ENCODE results near the gene LSS. TPM values are rescaled to one million over a fixed set of nuclear protein-coding genes. Genes with fewer than 3 reads are reported as not detected.

LSS gene
- total and polyA plus RNA-seq, 2 of the 4 experiments (the other 2 are of a cell fraction) = 43.4 to 58.1 TPM

GRCh38 chr21:46215436-46216131 is 13.0 kb downstream of the LSS start:
- H4K8ac ChIP-seq (ENCODE audit: low read depth in 2 of 2, low read length in 2 of 2) = no peak overlapping the region
- ATAC-seq (ENCODE audit: low read depth) = no peak

More at GRCh38 chr21:46215436-46216131, 13.0 kb downstream of the LSS start:
- Histone ChIP-seq H2BK20ac (ENCODE audit: low read depth, low read length) (no peak overlapping the region), H3K27me3 (ENCODE audit: control insufficient read depth, insufficient read depth, low read length) (no peaks in the 10 kb centered on the region), H3K23ac (ENCODE audit: low read depth, low read length) (no peak overlapping the region), H3K4me3 (ENCODE audit: insufficient read depth, low read depth, low read length) (no peak overlapping the region), H4K5ac (ENCODE audit: low read depth, low read length) (no peak overlapping the region), H2BK5ac (ENCODE audit: low read depth, low read length, poor library complexity, severe bottlenecking) (no peak overlapping the region), H2AK9ac (replicated peaks; ENCODE audit: low read depth, low read length, poor library complexity) (no peak overlapping the region), H3K56ac (ENCODE audit: extremely low read depth, insufficient read depth, low read length) (no peak overlapping the region), H4K91ac (ENCODE audit: insufficient read depth, low read depth, low read length) (no peak overlapping the region), H3K79me1 (ENCODE audit: low read depth in 1 of 2, low read length in 2 of 2) (peaks cover 8 to 14% of the 10 kb centered on the region in 2 experiments; a peak in 3 of 4 replicates), H3K9me1 (ENCODE audit: insufficient read depth, low read length) (0 out of 2 replicates have a peak, but pooled peaks cover 4% of the 10 kb centered on the region), H3K18ac (ENCODE audit: low read depth, low read length) (no peak overlapping the region), H2AFZ (replicated peaks; ENCODE audit: low read length, poor library complexity) (no peak overlapping the region), H2AK5ac (ENCODE audit: low read depth, low read length) (no peak overlapping the region), H3K9me3 (ENCODE audit: control insufficient read depth, insufficient read depth, low read length) (no peaks in the 10 kb centered on the region), H2BK120ac (ENCODE audit: low read depth, low read length) (no peak overlapping the region), H3K36me3 (ENCODE audit: control insufficient read depth, insufficient read depth, low read length) (peaks cover 40% of the 10 kb centered on the region), H3K27ac (ENCODE audit: insufficient read depth, low read length) (no peak overlapping the region), H4K20me1 (ENCODE audit: insufficient read depth, low read length) (peaks cover 12% of the 10 kb centered on the region), H3K4ac (ENCODE audit: low read depth, low read length) (no peak overlapping the region), H3K4me1 (ENCODE audit: control insufficient read depth, insufficient read depth, low read length) (no peaks in the 10 kb centered on the region), H3K9ac (ENCODE audit: low read depth, low read length) (no peak overlapping the region), H3K4me2 (ENCODE audit: low read depth, low read length) (no peak overlapping the region), H3K14ac (replicated peaks; ENCODE audit: low read depth, low read length) (no peak overlapping the region), H2BK15ac (ENCODE audit: low read depth, low read length) (no peak overlapping the region)
- dilution Hi-C loops (cut with HindIII; ENCODE audit: low sequenced_read_pairs, unreplicated experiment) (no loop called here), in situ Hi-C loops (cut with MboI; ENCODE audit: low sequenced_read_pairs) (no loop called here), intact Hi-C loops (cut with micrococcal nuclease) (no loop called here)
- no peak for DNase-seq
- TF ChIP-seq RCOR1 (IDR thresholded peaks at IDR 0.05; ENCODE audit: insufficient replicate concordance, low read length) (no peak), CTCF (conservative IDR thresholded peaks at IDR 0.05; ENCODE audit: low read depth, low read length) (no peak), FOS (IDR thresholded peaks at IDR 0.05; ENCODE audit: low read depth, low read length) (no peak), ELK1 (IDR thresholded peaks at IDR 0.05; ENCODE audit: borderline replicate concordance, low read depth, low read length) (no peak), SMC3 (IDR thresholded peaks at IDR 0.05; ENCODE audit: low read depth, low read length) (no peak), POLR2A (IDR thresholded peaks at IDR 0.05; ENCODE audit: low read depth, low read length) (no peak), MAZ (IDR thresholded peaks at IDR 0.05; ENCODE audit: borderline replicate concordance, low read depth, low read length) (no peak), RFX5 (IDR thresholded peaks at IDR 0.05; ENCODE audit: low read depth, low read length) (no peak), RAD21 (IDR thresholded peaks at IDR 0.05; ENCODE audit: low read length) (no peak), MAFK (IDR thresholded peaks at IDR 0.05; ENCODE audit: low read depth, low read length) (no peak), CEBPB (IDR thresholded peaks at IDR 0.05; ENCODE audit: low read depth, low read length) (no peak), USF2 (IDR thresholded peaks at IDR 0.05; ENCODE audit: low read depth, low read length) (no peak)
- BruUV-seq (replicated peaks) = no TSS peak
- WGBS, 2 experiments (ENCODE audit: extremely low coverage in 2 of 2, insufficient read length in 1 of 2) = 95% methylated on average over 8 of the region's 20 CpGs; no CpG with 5 or more reads in 1 of the 2 experiments
- POLR2A ChIA-PET (ENCODE audit: unreplicated experiment) = no interaction called here
- CTCF ChIA-PET = no interaction called here
